ENCODE measurements around the gene GALNS. TPM values are rescaled to one million over a fixed set of nuclear protein-coding genes. Genes with fewer than 3 reads are reported as not detected.

The GALNS gene
- polyA plus RNA-seq, 1 donor from 2014 or later = 19.4 TPM

GRCh38 chr16:88778541-88779065 lies 78.1 kb downstream of the GALNS start:
- Histone ChIP-seq H3F3A (ENCODE audit: insufficient read depth, low read length, poor library complexity, severe bottlenecking) (no peaks in the 10 kb centered on the region), H2AFZ (ENCODE audit: low read depth, low read length) (no peak overlapping the region), H3K27ac (ENCODE audit: low read length) (no peak overlapping the region), H3K79me2 (replicated peaks; ENCODE audit: insufficient read depth, low read length) (no peaks in the 10 kb centered on the region), H3K27me3 (ENCODE audit: insufficient read depth, low read depth, low read length) (peaks cover 14% of the 10 kb centered on the region), H3K9ac (ENCODE audit: low read length) (no peak overlapping the region), H3K4me2 (ENCODE audit: low read length) (no peak overlapping the region), H3K9me2 (ENCODE audit: insufficient read depth, low read length) (no peaks in the 10 kb centered on the region), H3K36me3 (ENCODE audit: insufficient read depth, low read length) (no peaks in the 10 kb centered on the region), H3K4me3 (ENCODE audit: low read length) (no peak overlapping the region), H3K9me3 (ENCODE audit: low read length) (no peaks in the 10 kb centered on the region), H4K20me1 (ENCODE audit: insufficient read depth) (no peaks in the 10 kb centered on the region)
- TF ChIP-seq EP300 (conservative IDR thresholded peaks at IDR 0.05; ENCODE audit: poor library complexity, severe bottlenecking) = no peak
- TF ChIP-seq EZH2 (IDR thresholded peaks at IDR 0.05; ENCODE audit: borderline replicate concordance, insufficient read depth, low read length, poor library complexity, severe bottlenecking) = no peak
- TF ChIP-seq CTCF (IDR thresholded peaks at IDR 0.05; ENCODE audit: poor library complexity, severe bottlenecking) = no peak
- TF ChIP-seq SMC3 (conservative IDR thresholded peaks at IDR 0.05; ENCODE audit: poor library complexity) = no peak
- no peak for TF ChIP-seq POLR2AphosphoS5 (IDR thresholded peaks at IDR 0.05)
- no peak for TF ChIP-seq MXI1 (conservative IDR thresholded peaks at IDR 0.05; ENCODE audit: poor library complexity, severe bottlenecking)

- Histone ChIP-seq H3K4me3 (ENCODE audit: low read length) (no peak overlapping the region), H3K9me3 (ENCODE audit: low read length) (no peaks in the 10 kb centered on the region), H3K27me3 (ENCODE audit: insufficient read depth, low read depth, low read length) (peaks cover 10% of the 10 kb centered on the region), H3K27ac (ENCODE audit: low read length) (no peak overlapping the region), H3K79me2 (replicated peaks; ENCODE audit: insufficient read depth, low read length) (no peaks in the 10 kb centered on the region), H4K20me1 (ENCODE audit: insufficient read depth) (no peaks in the 10 kb centered on the region), H3F3A (ENCODE audit: insufficient read depth, low read length, poor library complexity, severe bottlenecking) (no peaks in the 10 kb centered on the region), H3K36me3 (ENCODE audit: insufficient read depth, low read length) (no peaks in the 10 kb centered on the region), H3K4me2 (ENCODE audit: low read length) (no peak overlapping the region), H3K9ac (ENCODE audit: low read length) (no peak overlapping the region), H3K9me2 (ENCODE audit: insufficient read depth, low read length) (no peaks in the 10 kb centered on the region), H2AFZ (ENCODE audit: low read depth, low read length) (no peak overlapping the region)
- TF ChIP-seq TAF1 (IDR thresholded peaks at IDR 0.05; ENCODE audit: low read depth) (no peak), RAD21 (conservative IDR thresholded peaks at IDR 0.05) (no peak), EZH2 (IDR thresholded peaks at IDR 0.05; ENCODE audit: borderline replicate concordance, insufficient read depth, low read length, poor library complexity, severe bottlenecking) (no peak), CTCF (IDR thresholded peaks at IDR 0.05; ENCODE audit: poor library complexity, severe bottlenecking) (no peak)
Observed at GRCh38 chr16:88778271-88778525, 78.5 kb downstream of the GALNS start.

GRCh38 chr16:88777471-88778270 lies 79.1 kb downstream of the GALNS start:
- no peak overlapping the region for H3K9ac ChIP-seq (ENCODE audit: low read length)
- peaks cover 5% of the 10 kb centered on the region for H3K27me3 ChIP-seq (ENCODE audit: insufficient read depth, low read depth, low read length)
- no peak overlapping the region for H3K27ac ChIP-seq (ENCODE audit: low read length)
- no peaks in the 10 kb centered on the region for H3K9me2 ChIP-seq (ENCODE audit: insufficient read depth, low read length)
- no peak overlapping the region for H3K4me3 ChIP-seq (ENCODE audit: low read length)
- H3K9me3 ChIP-seq (ENCODE audit: low read length) = no peaks in the 10 kb centered on the region
- H3F3A ChIP-seq (ENCODE audit: insufficient read depth, low read length, poor library complexity, severe bottlenecking) = no peaks in the 10 kb centered on the region
- no peaks in the 10 kb centered on the region for H3K36me3 ChIP-seq (ENCODE audit: insufficient read depth, low read length)
- TF ChIP-seq TAF1 (IDR thresholded peaks at IDR 0.05; ENCODE audit: low read depth) (no peak), CTCF (IDR thresholded peaks at IDR 0.05; ENCODE audit: poor library complexity, severe bottlenecking) (no peak), POLR2AphosphoS5 (IDR thresholded peaks at IDR 0.05) (no peak), EZH2 (IDR thresholded peaks at IDR 0.05; ENCODE audit: borderline replicate concordance, insufficient read depth, low read length, poor library complexity, severe bottlenecking) (no peak), SMC3 (conservative IDR thresholded peaks at IDR 0.05; ENCODE audit: poor library complexity) (no peak), REST (IDR thresholded peaks at IDR 0.05; ENCODE audit: borderline replicate concordance) (no peak), EP300 (conservative IDR thresholded peaks at IDR 0.05; ENCODE audit: poor library complexity, severe bottlenecking) (no peak), RAD21 (conservative IDR thresholded peaks at IDR 0.05) (no peak), MXI1 (conservative IDR thresholded peaks at IDR 0.05; ENCODE audit: poor library complexity, severe bottlenecking) (no peak)
- no peak overlapping the region for H3K4me2 ChIP-seq (ENCODE audit: low read length)
- H4K20me1 ChIP-seq (ENCODE audit: insufficient read depth) = no peaks in the 10 kb centered on the region
- no peak overlapping the region for H2AFZ ChIP-seq (ENCODE audit: low read depth, low read length)
- no peaks in the 10 kb centered on the region for H3K79me2 ChIP-seq (replicated peaks; ENCODE audit: insufficient read depth, low read length)
